Measurements from ENCODE around the gene TMEM143. TPM values are rescaled to one million over a fixed set of nuclear protein-coding genes. Genes with fewer than 3 reads are reported as not detected.
A peak's percentile ranks its signal among the peaks of the same experiment; 100 is the strongest.
"Not testable (repeated sequence)": the region's sequence is repeated elsewhere in the genome, so short reads cannot be mapped to it uniquely, and the experiment has no call there.

TMEM143 gene
- total RNA-seq, 1 experiment from 2014 or later = 14.7 TPM

GRCh38 chr19:48391100-48392005, 27.6 kb upstream of the TMEM143 start, which contains the start of gene KDELR1:
KDELR1 (minus strand) TSS chr19:48391551; CDS start chr19:48391358, 193 bp downstream.
- peak; percentile 92 for DNase-seq (ENCODE audit: low spot score)

- DNase-seq (ENCODE audit: low spot score) = peak; percentile 90
These were observed 26.7 kb upstream of the TMEM143 start for GRCh38 chr19:48390188-48391099.

GRCh38 chr19:48386981-48387380, 23.2 kb upstream of the TMEM143 start:
- no peak for DNase-seq (ENCODE audit: low spot score)

- no peak for DNase-seq (ENCODE audit: low spot score)
These were observed 21.8 kb upstream of the TMEM143 start for GRCh38 chr19:48385461-48386087.

DNA sequence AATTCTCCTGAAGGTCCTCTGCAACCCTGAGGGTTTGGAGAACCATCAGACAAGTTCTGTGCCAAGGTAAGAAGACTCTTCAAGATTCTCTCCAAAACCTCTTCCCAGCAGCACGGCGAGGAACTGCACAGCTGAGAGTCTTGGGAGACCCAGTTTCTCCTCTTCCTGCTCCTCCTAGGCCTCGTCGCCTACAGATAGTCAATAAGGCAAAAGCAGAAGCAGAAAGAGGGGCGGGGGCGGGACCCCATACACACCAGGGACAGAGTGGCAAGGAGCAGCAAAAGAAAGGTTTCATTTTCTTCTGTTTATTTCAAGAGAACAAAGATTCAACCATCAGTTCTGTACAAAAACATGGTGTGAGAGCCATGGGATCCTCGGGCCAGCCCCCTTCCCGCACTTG, 18.5 kb upstream of the TMEM143 start:
- DNase-seq (ENCODE audit: low spot score) = no peak

DNA sequence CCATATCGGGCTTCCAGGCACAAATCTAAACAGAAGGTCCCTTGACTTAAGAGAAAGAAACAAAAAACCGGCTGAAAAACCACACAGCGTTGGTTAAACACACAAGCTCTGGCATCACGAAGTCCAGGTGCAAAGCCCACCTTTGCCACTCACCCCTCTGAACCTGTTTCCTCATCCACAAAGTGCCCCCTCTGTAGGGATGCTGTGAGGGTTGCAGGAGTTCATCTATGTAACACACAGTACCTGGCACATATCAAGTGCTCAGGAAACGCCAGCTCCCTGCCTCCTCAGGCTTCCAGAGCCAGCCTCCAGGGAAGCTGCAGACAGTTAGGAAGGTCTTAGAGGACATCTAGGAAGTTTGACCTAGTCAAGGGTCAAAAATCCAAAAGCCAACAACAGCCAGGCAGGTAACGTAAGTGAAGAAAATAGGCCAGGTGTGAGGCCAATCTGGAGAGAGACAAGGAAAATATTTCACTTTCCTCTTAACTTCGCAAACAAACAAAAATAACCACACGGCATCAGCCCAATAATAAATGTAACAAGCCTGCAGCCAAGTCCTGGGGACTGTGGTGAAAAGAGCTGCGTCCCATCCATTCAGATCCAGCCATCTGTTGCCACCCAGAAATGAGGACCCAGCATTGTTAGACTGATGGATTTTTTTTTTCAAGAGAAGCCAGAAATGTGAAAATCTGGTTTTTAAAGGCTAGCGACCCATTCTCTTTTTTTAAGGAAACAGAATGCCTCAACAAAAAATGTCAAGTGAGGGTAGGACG, 17.6 kb upstream of the TMEM143 start:
- no peak for DNase-seq (ENCODE audit: low spot score)

GRCh38 chr19:48379058-48379457, 15.3 kb upstream of the TMEM143 start:
- no peak for DNase-seq (ENCODE audit: low spot score)

GRCh38 chr19:48378194-48378570, 14.4 kb upstream of the TMEM143 start:
- no peak for DNase-seq (ENCODE audit: low spot score)

DNA sequence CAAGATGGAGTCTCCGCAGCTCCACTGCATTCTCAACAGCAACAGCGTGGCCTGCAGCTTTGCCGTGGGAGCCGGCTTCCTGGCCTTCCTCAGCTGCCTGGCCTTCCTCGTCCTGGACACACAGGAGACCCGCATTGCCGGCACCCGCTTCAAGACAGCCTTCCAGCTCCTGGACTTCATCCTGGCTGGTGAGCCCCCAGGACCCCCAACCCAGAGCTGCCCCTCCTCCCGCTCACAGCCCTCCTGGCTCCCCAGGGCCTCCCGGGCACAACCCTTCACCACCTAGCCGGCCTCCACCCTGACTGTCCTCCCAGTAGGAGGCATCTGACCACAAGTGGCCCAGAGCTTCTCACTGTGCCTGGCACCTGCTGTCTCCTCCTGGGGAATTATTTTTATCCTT, 9.8 kb upstream of the TMEM143 start:
- no peak for DNase-seq (ENCODE audit: low spot score)

- peak; percentile 91 for DNase-seq (ENCODE audit: low spot score)
These were observed 9.2 kb upstream of the TMEM143 start for GRCh38 chr19:48372904-48373303.

DNA sequence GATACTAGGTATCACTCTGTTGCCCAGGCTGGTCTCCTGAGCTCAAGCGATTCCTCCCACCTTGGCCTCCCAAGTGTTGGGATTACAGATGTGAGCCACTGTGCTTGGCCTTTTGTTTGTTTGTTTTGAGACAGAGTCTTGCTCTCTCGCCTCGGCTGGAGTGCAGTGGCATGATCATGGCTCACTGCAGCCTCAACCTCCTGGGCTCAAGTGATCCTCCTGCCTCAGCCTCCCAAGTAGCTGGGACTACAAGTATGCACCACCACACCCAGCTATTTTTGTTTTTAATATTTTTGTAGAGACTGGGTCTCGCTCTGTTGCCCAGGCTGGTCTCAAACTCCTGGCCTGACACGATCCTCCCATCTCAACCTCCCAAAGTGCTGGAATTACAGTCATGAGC, 8.0 kb upstream of the TMEM143 start:
- not testable (repeated sequence) for DNase-seq (ENCODE audit: low spot score)

- no peak for DNase-seq (ENCODE audit: low spot score)
These were observed 7.6 kb upstream of the TMEM143 start for GRCh38 chr19:48371367-48371766.

GRCh38 chr19:48370955-48371354, 7.2 kb upstream of the TMEM143 start:
- no peak for DNase-seq (ENCODE audit: low spot score)

- peak; percentile 83 for DNase-seq (ENCODE audit: low spot score)
These were observed 5.2 kb upstream of the TMEM143 start for GRCh38 chr19:48368936-48369335.

- DNase-seq (ENCODE audit: low spot score) = no peak
These were observed 4.1 kb upstream of the TMEM143 start for GRCh38 chr19:48367855-48368254.

GRCh38 chr19:48365602-48366001, 1.9 kb upstream of the TMEM143 start:
- DNase-seq (ENCODE audit: low spot score) = no peak

DNA sequence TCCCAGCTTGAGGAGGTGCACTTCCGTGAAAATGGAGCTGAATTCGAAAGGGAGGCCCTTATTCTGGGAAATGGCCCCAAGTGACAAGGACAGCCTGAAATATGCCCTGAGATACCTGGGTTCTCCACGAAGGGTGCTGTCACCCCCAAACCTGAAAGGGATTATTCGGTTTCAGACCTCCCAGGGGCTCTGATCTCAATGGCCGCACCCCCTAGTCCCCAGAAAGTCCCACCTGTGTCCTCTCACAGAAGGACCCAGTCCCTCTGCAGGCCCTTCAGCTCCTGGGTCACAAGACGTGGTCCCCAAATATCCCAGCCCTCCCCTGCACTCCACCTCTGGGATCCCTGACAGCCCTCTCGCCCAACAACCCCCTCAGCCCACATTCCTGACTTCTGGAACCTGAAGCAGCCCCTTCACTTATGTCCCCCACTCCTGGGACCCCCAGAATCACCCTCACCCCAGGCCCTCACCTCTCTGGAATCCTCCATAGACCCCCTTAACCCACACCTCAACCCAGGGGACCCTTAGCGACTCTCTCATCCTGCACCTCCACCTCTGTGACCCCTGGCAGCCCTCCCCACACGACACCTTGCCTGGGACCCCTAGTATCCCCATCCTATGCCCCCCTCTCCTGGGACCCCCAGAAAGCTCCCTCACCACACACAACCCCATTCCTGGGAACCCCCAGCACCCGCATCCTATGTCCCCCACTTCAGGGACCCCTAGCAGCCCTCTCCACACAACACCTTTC, 1.0 kb upstream of the TMEM143 start:
- no peak for DNase-seq (ENCODE audit: low spot score)

DNA sequence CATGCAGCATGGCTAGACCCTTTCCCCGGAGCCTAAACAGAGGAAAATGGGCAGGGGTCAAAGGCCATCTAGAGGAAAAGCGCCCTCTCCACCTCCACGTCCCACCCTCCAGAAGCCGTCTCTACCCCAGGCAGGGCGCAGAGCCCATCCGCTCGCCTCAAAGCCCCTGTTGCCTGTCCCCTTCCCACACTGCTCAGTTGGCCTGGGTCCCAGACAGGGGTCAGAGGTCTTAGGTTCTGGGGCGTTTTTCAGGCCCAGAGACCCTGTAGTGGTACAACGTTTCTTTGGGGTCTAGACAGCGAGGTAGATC, 285 bp downstream of the TMEM143 start:
- DNase-seq (ENCODE audit: low spot score) = no peak

- peak; percentile 100 for DNase-seq (ENCODE audit: low spot score)
These were observed 832 bp downstream of the TMEM143 start for GRCh38 chr19:48362716-48363499.

- no peak for DNase-seq (ENCODE audit: low spot score)
These were observed 1.8 kb downstream of the TMEM143 start for GRCh38 chr19:48361912-48362311.
